GM18867 (cell line): Measurements from ENCODE around the gene HCN2.
A peak's percentile ranks its signal among the peaks of the same experiment; 100 is the strongest.

ENCODE experiments used
- ATAC-seq: cut with Tn5 transposase; IDR thresholded peaks from one replicate; pipeline ENCODE4 v1.9.1; 2021; ENCODE audit warnings: mild to moderate bottlenecking, moderate library complexity; ENCODE audit not compliant: unreplicated experiment

Gene HCN2

DNA sequence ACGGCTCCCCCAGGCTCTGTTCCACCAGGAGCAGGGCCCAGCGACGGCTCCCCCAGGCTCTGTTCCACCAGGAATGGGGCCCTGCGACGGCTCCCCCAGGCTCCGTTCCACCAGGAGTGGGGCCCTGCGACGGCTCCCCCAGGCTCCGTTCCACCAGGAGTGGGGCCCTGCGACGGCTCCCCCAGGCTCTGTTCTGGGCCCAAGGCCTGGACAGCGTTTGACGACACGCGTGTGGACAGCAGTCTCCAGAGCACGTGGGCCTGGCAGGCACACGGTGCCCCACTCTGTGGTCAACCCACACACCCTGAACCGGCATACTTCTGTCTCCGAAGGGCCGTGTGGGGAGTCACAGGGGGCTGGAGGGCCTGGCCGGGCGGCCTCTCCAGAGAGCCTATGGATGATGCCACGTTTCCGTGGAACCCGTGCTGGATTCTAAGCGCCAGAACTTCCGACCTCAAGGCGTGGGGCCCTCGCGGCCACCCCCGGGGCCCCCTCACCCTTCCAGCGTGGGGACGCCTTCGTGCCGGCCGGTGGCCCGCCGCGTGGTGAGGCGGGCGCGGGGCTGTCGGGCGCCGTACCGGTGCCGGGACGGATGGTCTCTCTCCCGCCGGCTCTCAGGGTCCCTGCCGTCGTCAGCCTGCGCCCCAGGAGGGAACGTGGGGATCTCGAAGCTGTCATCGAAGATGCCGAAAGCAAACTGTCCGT, 61.6 kb downstream of the HCN2 start:
- no peak for ATAC-seq

- no peak for ATAC-seq
These were observed 62.3 kb downstream of the HCN2 start for GRCh38 chr19:651991-652390.

GRCh38 chr19:652467-653389, 63.0 kb downstream of the HCN2 start:
- no peak for ATAC-seq

DNA sequence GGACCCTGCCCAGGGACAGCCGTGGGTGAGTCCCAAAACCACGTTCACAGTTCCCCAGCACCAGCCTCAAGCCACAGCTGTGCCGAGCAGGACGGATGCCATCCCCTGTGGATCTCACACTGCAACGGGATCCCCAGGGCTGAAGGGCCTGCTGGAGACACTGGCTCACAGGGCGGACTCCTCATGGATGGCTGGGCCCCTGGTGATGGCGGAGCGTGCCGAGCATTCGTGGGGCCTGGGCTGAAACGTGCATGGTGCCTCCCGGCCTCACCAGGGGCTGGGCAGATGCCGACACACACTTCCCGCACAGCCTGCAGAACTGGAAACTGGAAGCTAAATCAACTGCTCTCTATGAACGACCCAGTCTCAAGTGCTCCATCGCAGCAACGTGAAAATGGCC, 63.7 kb downstream of the HCN2 start:
- ATAC-seq = no peak

DNA sequence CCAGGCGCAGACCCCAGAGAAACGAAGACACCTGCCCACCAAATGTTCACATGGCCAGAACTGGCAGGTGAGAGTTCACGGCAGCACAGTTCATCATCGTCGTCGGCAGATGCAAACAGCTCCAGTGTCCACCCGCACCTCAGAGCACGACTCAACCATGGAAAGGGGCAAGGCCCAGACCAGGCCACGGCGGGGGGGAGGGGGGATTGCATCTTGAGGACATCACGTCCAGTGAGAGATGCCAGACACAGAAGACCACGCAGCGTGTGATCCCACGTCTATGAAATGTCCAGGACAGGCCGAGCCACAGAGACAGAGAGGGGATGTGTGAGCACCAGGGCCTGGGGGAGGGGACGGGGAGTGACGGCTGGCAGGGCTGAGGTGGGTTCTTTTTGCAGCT, 66.0 kb downstream of the HCN2 start:
- no peak for ATAC-seq

DNA sequence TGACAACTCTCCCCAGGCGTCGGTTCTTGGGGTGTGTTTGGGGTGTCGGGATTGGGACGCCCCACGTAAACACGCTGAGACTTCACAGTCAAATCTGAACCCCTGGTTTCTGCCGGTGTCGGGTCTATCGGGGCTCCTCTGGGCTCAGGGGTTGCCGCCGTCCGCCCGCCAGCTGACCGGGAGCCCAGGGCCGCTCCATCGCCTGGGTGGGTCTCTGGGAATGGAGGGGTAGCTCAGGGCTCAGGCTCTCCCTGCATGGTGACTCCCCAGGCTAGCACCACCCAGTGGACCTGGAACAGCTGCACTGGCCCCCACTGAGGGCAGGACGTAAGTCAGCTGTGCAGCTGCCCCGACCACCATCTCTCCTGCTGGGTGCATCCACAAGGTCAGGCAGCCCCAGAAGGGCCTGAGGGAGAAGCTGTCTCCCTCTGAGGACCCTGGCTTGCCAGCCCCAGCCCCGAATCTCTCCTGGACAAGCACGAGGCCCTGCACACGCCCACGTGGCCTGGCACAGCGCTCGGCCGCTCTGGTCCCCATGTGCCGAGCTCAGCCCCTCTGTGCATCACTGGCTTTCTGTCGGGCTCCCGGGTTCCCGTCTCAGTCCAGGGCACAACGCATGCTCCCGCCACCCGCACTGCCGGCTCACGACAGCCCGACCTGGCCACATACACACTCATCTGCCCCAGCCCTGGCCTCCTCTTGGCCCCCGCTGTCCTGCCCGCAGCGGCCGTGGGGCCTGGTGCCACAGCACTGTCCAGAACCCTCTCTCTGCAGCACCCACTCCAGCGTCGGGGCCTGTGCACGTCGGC, 67.3 kb downstream of the HCN2 start:
- ATAC-seq = no peak

GRCh38 chr19:657611-658010, 67.9 kb downstream of the HCN2 start:
- no peak for ATAC-seq

GRCh38 chr19:658059-658839, 68.6 kb downstream of the HCN2 start:
- no peak for ATAC-seq

GRCh38 chr19:658916-659839, 69.5 kb downstream of the HCN2 start:
- no peak for ATAC-seq

DNA sequence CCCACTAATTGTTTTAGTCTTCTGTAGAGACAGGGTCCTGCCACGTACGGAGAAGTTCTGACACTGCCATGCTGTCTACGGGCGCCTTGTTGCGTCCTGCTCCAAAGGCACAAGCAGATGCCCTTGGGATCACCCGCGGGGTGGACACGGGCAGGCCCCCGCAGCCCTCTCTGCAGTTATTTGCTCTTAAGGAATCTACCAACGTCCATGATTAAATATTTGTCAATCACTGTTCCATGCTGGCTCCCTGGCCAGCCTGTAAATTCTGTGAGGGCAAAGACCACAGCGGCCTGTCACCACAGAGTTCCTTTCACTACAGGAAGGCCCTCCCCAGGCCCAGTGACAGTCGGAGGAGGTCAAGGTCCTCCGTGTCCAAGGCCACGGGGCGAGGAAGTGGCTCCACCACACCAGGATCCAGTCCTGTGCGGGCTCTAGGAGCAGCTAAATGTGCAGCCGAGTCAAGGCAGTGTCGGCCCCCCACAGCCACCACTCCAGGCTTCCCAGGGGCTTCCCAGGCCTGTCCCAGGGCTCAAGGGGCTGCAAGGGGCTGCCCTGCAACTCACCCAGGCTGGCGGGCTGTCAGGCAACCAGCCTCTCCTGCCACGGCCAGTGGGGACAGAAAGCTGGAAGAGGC, 71.2 kb downstream of the HCN2 start:
- no peak for ATAC-seq

- ATAC-seq = no peak
These were observed 71.9 kb downstream of the HCN2 start for GRCh38 chr19:661427-662196.

DNA sequence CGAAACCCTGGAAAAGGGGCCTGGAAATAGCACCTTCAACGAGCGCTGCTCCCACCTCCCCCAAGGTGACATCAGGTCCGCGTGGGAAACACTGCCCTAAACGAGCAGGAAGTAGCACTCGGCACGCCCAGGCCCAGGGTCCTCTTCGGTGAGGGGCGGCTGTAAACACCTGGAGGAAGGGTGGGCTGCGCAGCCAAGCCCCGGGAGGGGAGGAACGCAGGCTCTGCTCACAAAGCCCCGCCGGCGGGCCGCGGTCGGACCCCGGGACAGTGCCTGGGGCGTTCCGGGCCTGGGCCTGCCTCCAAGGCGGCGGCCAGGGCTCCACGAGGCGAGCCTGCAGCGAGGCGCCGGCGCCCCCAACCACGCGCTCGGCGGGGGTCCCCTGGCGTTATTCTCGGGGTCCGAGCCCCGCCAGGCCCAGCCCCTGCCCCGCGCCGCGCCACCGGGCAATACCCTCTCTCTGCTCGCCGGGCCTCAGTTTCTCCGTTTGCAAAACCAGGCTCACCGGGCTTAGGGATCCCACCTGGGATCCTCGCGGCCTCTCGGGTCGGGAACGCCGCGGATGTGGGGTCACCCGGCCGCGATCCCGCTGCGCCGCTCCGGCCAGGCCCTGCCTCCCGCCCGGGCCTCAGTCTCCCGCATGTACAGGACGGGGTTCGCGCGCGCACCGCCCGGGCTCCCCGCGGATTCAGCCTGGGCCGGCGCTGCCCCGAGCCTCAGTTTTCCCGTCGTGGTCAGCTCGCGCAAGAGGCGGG, 72.7 kb downstream of the HCN2 start:
- peak; percentile 11 for ATAC-seq

- peak; percentile 56 for ATAC-seq
These were observed 73.4 kb downstream of the HCN2 start, which contains the start of gene RNF126 for GRCh38 chr19:662962-663681. RNF126 (minus strand) TSS chr19:663214; CDS start chr19:663121, 93 bp downstream.

DNA sequence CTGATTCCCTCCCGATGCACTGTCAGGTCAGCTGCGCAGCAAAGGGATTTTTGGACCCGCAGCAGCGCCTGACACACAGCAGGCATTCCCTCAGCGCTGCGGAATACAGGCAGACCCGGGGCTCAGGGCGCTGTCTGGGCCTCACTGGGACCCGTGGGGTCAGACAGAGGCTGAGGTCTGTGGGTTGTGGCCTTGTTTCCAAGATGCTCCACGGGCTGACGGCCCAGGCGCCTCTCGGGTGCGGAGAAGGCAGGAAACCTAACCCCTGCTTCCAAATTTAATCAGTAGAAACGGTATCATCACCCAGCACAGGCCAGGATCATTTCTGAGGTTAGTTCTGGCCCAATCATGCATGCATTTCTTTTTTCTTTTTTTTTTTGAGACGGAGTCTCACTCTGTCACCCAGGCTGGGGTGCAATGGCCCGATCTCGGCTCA, 74.0 kb downstream of the HCN2 start:
- ATAC-seq = no peak

GRCh38 chr19:664913-665443, 75.3 kb downstream of the HCN2 start:
- no peak for ATAC-seq
